H1 (cell line): ENCODE data around the gene DLGAP3. TPM values are rescaled to one million over a fixed set of nuclear protein-coding genes. Genes with fewer than 3 reads are reported as not detected.

Experiments used
- ATF3 ChIP-seq: IDR thresholded peaks from 2 replicates; pipeline ENCODE4 v1.6.1; 2011; ENCODE audit warnings: low read depth, mild to moderate bottlenecking, low read length; ENCODE audit not compliant: insufficient read depth
- BACH1 ChIP-seq: IDR thresholded peaks from 2 replicates; pipeline ENCODE4 v1.6.1; 2012; ENCODE audit warnings: low read length, improper control_type of control experiment
- CBX5 ChIP-seq: fragments of 300-800, 300-1000 bp; sonication (generic); IDR thresholded peaks from 2 replicates; pipeline ENCODE4 v1.7.1; 2016; ENCODE audit warnings: antibody characterized with exemption, low read length, low read depth
- CEBPB ChIP-seq: IDR thresholded peaks from 2 replicates; pipeline ENCODE4 v1.6.1; 2012; ENCODE audit warnings: low read depth, low read length
- CHD2 ChIP-seq: IDR thresholded peaks from 2 replicates; pipeline ENCODE4 v1.6.1; 2012; ENCODE audit warnings: low read length, improper control_type of control experiment
- CHD7 ChIP-seq: fragments of 300-600 bp; sonication (generic); IDR thresholded peaks from 2 replicates; pipeline ENCODE4 v1.7.1; 2012; ENCODE audit warnings: low read length, moderate library complexity, mild to moderate bottlenecking, inconsistent platforms; ENCODE audit not compliant: insufficient replicate concordance
- HDAC6 ChIP-seq: IDR thresholded peaks from one replicate; pipeline ENCODE4 v1.7.1; 2012; ENCODE audit warnings: low read depth, mild to moderate bottlenecking, inconsistent platforms, low read length, moderate library complexity
- MAFK ChIP-seq: IDR thresholded peaks from 2 replicates; pipeline ENCODE4 v1.6.1; 2012; ENCODE audit warnings: low read depth, mild to moderate bottlenecking, improper control_type of control experiment, low read length
- NRF1 ChIP-seq: IDR thresholded peaks from 2 replicates; pipeline ENCODE4 v1.6.1; 2011; ENCODE audit warnings: mild to moderate bottlenecking, low read depth, low read length, improper control_type of control experiment
- RFX5 ChIP-seq: IDR thresholded peaks from 2 replicates; pipeline ENCODE4 v1.6.1; 2011; ENCODE audit warnings: low read depth, low read length, improper control_type of control experiment, borderline replicate concordance
- SIRT6 ChIP-seq: IDR thresholded peaks from one replicate; pipeline ENCODE4 v1.7.1; 2012; ENCODE audit warnings: low read length, inconsistent platforms
- polyA plus RNA-seq, 7 experiments: library from polyadenylated mRNA; depleted of rRNA in 3 of 7; stranded (reverse) in 5 of 7; unstranded in 2 of 7; fragments of >200 nt in 5 of 7; fragments of 200-250 nt in 2 of 7; gene quantifications; 1 replicate in 5 of 7; 2 replicates in 1 of 7; 4 replicates in 1 of 7; pipeline versions ENCODE4 v1.2.1 to v1.2.3, GENCODE V29; 2011 to 2013; ENCODE audit warnings: missing spikeins in 2 of 7, mixed read lengths in 2 of 7
- total RNA-seq: library from RNA; stranded (reverse); fragmentation: NEBNext Ultra II Directional; extraction: Animal tissue kit (Norgen Biotek cat#: 25700); gene quantifications from 2 replicates; pipeline ENCODE4 v1.2.1, GENCODE V29; 2021

Gene DLGAP3
- total and polyA plus RNA-seq, 2 of the 8 experiments (the other 6 are each of a cell fraction or from before 2014, with no cell fraction given), result 3.8 to 13.2 TPM

GRCh38 chr1:34865981-34866761, 63.3 kb downstream of the DLGAP3 start (continued):
- TF ChIP-seq CHD7 (no peak), BACH1 (peak; percentile 78), SIRT6 (no peak), NRF1 (no peak), CEBPB (no peak), ATF3 (no peak), CBX5 (no peak), HDAC6 (no peak), CHD2 (no peak), MAFK (no peak), RFX5 (no peak)
